Epithelial cell of prostate (primary cell): Measurements from ENCODE around the gene KCNJ1.

Experiments used
- DNase-seq: peaks from one replicate; pipeline ENCODE4 v3.0.0-alpha.2; 2011; ENCODE audit warnings: low read depth, low spot score
- H3K27ac ChIP-seq: fragments of 450-650 bp; 2 replicates; pipeline ENCODE4 v1.5.1; 2017; ENCODE audit warnings: mild to moderate bottlenecking

KCNJ1 gene

DNA sequence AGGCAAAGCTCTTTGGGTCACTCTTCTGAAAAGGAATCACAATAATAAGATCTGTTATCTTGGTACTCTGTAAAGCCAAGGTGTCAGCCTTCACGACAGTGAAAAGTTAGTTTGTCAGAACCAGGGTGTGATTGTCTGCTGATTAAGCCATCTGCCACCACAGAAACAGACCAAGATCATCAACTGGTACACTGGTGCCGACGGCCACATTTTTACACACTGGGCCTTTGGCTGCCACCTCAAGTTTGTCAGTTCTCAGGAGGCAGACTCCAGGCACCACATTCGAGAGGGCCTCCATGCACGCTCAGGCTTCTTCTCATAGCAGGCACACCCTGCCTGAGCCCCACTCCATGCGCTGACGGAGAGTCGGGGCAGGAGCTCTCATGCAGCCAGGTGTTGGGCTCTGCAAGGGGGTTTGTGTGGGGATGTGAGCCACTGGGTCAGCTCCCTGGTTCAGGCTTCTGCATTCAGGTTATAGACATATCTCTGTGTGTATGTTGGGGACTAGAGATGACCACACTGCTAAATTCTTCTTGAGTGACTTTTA, 66.2 kb downstream of the KCNJ1 start:
- no peak for DNase-seq
- no peak overlapping the region for H3K27ac ChIP-seq

DNA sequence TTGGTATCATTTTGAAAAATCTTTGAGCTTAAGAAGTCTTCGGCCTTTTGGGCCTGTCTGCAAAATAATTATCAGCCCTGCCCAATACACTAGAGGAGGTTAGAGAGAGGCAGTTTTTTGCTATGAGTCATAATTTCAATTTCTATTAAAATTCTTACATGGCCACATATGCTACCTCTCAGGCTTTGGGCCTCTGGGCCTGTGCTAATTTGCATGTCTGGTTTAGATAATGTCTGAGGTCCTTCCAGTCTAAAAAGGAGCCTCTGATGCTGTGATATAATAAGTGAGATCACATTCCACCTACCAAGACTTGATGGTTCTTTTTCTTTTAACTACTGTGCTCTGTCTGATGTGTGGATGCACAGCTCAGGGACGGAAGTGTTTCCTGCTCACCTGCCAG, 70.8 kb downstream of the KCNJ1 start:
- no peak overlapping the region for H3K27ac ChIP-seq
- no peak for DNase-seq

DNA sequence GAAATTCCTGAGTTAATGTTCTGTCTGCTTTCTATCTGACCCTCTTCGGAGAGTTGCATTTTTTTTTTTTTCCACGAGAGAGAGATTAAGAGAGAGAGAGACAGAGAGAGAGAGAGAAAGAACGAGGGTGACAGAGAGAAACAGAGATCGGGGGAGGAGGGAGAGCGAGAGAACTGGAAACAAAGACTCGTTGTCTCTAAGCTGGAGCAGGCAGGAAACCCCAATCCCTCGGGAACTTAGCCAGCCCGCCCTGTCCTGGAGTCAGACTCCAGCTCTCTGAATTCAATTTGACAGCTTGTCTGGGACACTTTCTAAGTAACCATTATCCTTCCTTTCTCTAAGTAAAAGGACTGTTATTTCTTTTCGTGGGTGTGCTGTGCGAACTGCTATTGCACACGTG, 76.9 kb downstream of the KCNJ1 start:
- DNase-seq, result no peak
- no peak overlapping the region for H3K27ac ChIP-seq

DNA sequence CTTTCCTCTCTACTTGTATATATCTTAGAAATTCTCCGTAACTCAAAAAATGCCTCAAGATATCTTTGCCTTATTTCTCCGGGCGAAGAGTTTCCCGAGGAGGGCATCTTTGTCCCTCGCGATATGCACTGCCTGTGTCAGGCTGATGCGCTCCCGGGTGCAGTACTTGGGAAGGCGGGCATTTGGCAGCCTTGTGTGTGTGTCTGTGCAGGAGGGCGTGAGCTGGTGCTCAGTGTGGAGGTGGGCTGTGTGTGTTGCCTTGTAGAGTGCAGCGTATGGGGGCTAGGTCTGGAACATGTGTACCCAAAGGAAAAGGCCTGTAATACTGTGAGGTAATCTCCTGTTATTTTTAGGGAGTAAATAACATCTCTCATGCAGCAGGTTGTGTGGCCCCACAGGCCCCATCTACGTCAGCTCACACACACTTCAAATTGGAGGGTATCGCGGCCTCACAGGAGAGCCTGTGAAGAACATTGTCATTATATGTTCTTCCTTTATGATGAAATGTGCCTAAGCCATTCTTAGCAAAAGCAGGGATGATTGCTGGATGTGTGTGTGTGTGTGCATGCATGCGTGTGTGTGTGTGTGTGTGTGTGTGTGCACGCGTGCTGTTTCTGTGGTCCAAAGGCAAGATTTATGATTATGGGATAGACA, 77.5 kb downstream of the KCNJ1 start:
- DNase-seq, result no peak
- H3K27ac ChIP-seq, result no peak overlapping the region
